K562 (cell line): ENCODE measurements around the gene MBOAT1. TPM values are rescaled to one million over a fixed set of nuclear protein-coding genes. Genes with fewer than 3 reads are reported as not detected.

ENCODE experiments used
- ATAC-seq: fragments of 200-7000 bp; cut with Tn5 transposase; 3 replicates; pipeline ENCODE4 v1.9.1; 2020; ENCODE audit warnings: moderate library complexity
- BruUV-seq: library from RNA; stranded (reverse); fragments of 400-500 nt; replicated peaks from 2 replicates; lab custom pipeline; 2021; lab: Mats Ljungman, UMichigan
- CTCF ChIA-PET: fragments of 300-600 bp; formaldehyde crosslinking; extraction: SDS; loops from one replicate; lab custom pipeline; 2021; ENCODE audit warnings: low intra/inter-chr PET ratio; lab: Yijun Ruan, JAX
- POLR2A ChIA-PET: fragments of 300-600, 350-650 bp; sonication (Branson Sonifier 250); formaldehyde crosslinking; extraction: SDS; loops from one replicate; lab custom pipeline; 2021; ENCODE audit warnings: antibody characterized with exemption, inconsistent platforms; lab: Yijun Ruan, JAX
- DNase-seq, 4 experiments: peaks; one replicate each; pipeline versions ENCODE4 v3.0.0 to v3.0.0-alpha.2; 2011 to 2018; ENCODE audit warnings: low spot score in 3 of 4, mixed read lengths in 3 of 4; ENCODE audit errors: extremely low read depth in 1 of 4
- FAIRE-seq: peaks from 2 replicates; lab custom pipeline; 2011; peaks lifted over from hg19 to GRCh38; lab: Jason Lieb, UNC
- H2AFZ ChIP-seq: 2 replicates; pipeline ENCODE4 v1.6.0; 2011; ENCODE audit warnings: low read depth, low read length, control low read depth, inconsistent platforms
- H3K27ac ChIP-seq: fragments of 200-600 bp; 3 replicates; pipeline ENCODE4 v1.8.0; 2011; ENCODE audit warnings: low read depth, mild to moderate bottlenecking, control low read depth, inconsistent platforms, low read length, moderate library complexity, mixed read lengths; ENCODE audit errors: extremely low read depth
- H3K27me3 ChIP-seq, 2 experiments: fragments of 300-600 bp in 1 of 2; 2 replicates in 1 of 2; 3 replicates in 1 of 2; pipeline versions ENCODE4 v1.6.0 to v1.8.0; 2011; ENCODE audit warnings: inconsistent platforms in 2 of 2, low read length in 2 of 2, mild to moderate bottlenecking in 1 of 2, mixed read lengths in 1 of 2, moderate library complexity in 1 of 2; ENCODE audit not compliant: control insufficient read depth in 2 of 2, insufficient read depth in 2 of 2
- H3K36me3 ChIP-seq: fragments of 300-600 bp; 3 replicates; pipeline ENCODE4 v1.8.0; 2011; ENCODE audit warnings: mild to moderate bottlenecking, low read length, inconsistent platforms; ENCODE audit not compliant: control insufficient read depth, insufficient read depth
- H3K4me1 ChIP-seq, 2 experiments: fragments of 200-600 bp in 1 of 2; replicated peaks in 1 of 2; 2 replicates in 1 of 2; 3 replicates in 1 of 2; pipeline versions ENCODE4 v1.5.1 to v1.8.0; 2011; ENCODE audit warnings: inconsistent platforms in 2 of 2, low read length in 2 of 2, mild to moderate bottlenecking in 1 of 2, mixed read lengths in 1 of 2, moderate library complexity in 1 of 2; ENCODE audit not compliant: control insufficient read depth in 2 of 2, insufficient read depth in 2 of 2
- H3K4me2 ChIP-seq: 2 replicates; pipeline ENCODE4 v1.6.1; 2011; ENCODE audit warnings: low read length, control low read depth, inconsistent platforms, mixed read lengths; ENCODE audit not compliant: insufficient read depth
- H3K4me3 ChIP-seq: fragments of 200-600 bp; sonication (generic), shearing (Covaris generic); 2 replicates; pipeline ENCODE4 v1.5.1; 2016; ENCODE audit warnings: control low read depth, inconsistent platforms
- H3K79me2 ChIP-seq: fragments of 200-600 bp; 3 replicates; pipeline ENCODE4 v1.8.0; 2011; ENCODE audit warnings: low read length, inconsistent platforms; ENCODE audit not compliant: control insufficient read depth, insufficient read depth
- H3K9ac ChIP-seq, 2 experiments: 2 replicates each; pipeline versions ENCODE4 v1.6.0 to v1.6.1; 2011; ENCODE audit warnings: low read depth in 2 of 2, low read length in 2 of 2, control low read depth in 1 of 2, inconsistent platforms in 1 of 2, mild to moderate bottlenecking in 1 of 2, mixed read lengths in 1 of 2; ENCODE audit not compliant: insufficient read depth in 1 of 2
- H3K9me1 ChIP-seq: one replicate; pipeline ENCODE4 v1.6.0; 2011; ENCODE audit warnings: inconsistent platforms, mild to moderate bottlenecking, low read length, moderate library complexity; ENCODE audit not compliant: control insufficient read depth, insufficient read depth
- H3K9me3 ChIP-seq: replicated peaks from 2 replicates; pipeline ENCODE4 v1.5.1; 2011; ENCODE audit warnings: low read depth, low read length, inconsistent platforms; ENCODE audit not compliant: control insufficient read depth, insufficient read depth
- H4K20me1 ChIP-seq: replicated peaks from 2 replicates; pipeline ENCODE4 v1.6.1; 2011; ENCODE audit warnings: low read length, inconsistent platforms, mixed read lengths; ENCODE audit not compliant: control insufficient read depth, insufficient read depth
- ARID3A ChIP-seq: IDR thresholded peaks from 2 replicates; pipeline ENCODE4 v1.6.1; 2012; ENCODE audit warnings: low read depth, low read length, improper control_type of control experiment, borderline replicate concordance
- CBX3 ChIP-seq, 2 experiments: IDR thresholded peaks; 1 replicate in 1 of 2; 2 replicates in 1 of 2; pipeline ENCODE4 v1.6.1; 2012; ENCODE audit warnings: inconsistent platforms in 2 of 2, low read length in 2 of 2, borderline replicate concordance in 1 of 2, control low read depth in 1 of 2
- CHAMP1 ChIP-seq: fragments of 450-650 bp; IDR thresholded peaks from 2 replicates; pipeline ENCODE4 v1.6.1; 2016; ENCODE audit warnings: mild to moderate bottlenecking
- DLX4 ChIP-seq: fragments of 250-450 bp; sonication (Bioruptor Pico); IDR thresholded peaks from 2 replicates; pipeline ENCODE4 v1.6.1; 2021; ENCODE audit warnings: mild to moderate bottlenecking
- FIP1L1 ChIP-seq: fragments of 200-400 bp; formaldehyde crosslinking; IDR thresholded peaks from 2 replicates; pipeline ENCODE4 v1.6.1; 2018; ENCODE audit warnings: mild to moderate bottlenecking, low read depth, low read length; ENCODE audit not compliant: poor library complexity, severe bottlenecking
- GABPB1 ChIP-seq: sonication (generic); formaldehyde crosslinking; IDR thresholded peaks from 2 replicates; pipeline ENCODE4 v1.8.0; 2022; ENCODE audit warnings: mild to moderate bottlenecking, missing genetic modification reagents
- NFATC3 ChIP-seq: fragments of 450-650 bp; IDR thresholded peaks from 2 replicates; pipeline ENCODE4 v1.6.1; 2017; ENCODE audit warnings: mild to moderate bottlenecking
- PHB2 ChIP-seq: fragments of 450-650 bp; IDR thresholded peaks from 2 replicates; pipeline ENCODE4 v1.6.1; 2017; ENCODE audit warnings: low read depth
- RBM25 ChIP-seq: fragments of 200-400 bp; formaldehyde crosslinking; IDR thresholded peaks from 2 replicates; pipeline ENCODE4 v1.6.1; 2018; ENCODE audit warnings: low read length, low read depth, moderate library complexity; ENCODE audit not compliant: severe bottlenecking
- RCOR1 ChIP-seq, 2 experiments: IDR thresholded peaks; 2 replicates each; pipeline ENCODE4 v1.6.1; 2012; ENCODE audit warnings: low read depth in 2 of 2, low read length in 2 of 2, borderline replicate concordance in 1 of 2, improper control_type of control experiment in 1 of 2
- STAT5A ChIP-seq: IDR thresholded peaks from 2 replicates; pipeline ENCODE4 v1.6.1; 2012; ENCODE audit warnings: low read length, inconsistent platforms, borderline replicate concordance
- ZC3H11A ChIP-seq: IDR thresholded peaks from 2 replicates; pipeline ENCODE4 v1.6.1; 2012; ENCODE audit warnings: low read depth, low read length, improper control_type of control experiment
- ZNF184 ChIP-seq: sonication (generic); formaldehyde crosslinking; IDR thresholded peaks from 2 replicates; pipeline ENCODE4 v1.5.0; 2020; ENCODE audit warnings: missing genetic modification reagents
- ZNF239 ChIP-seq: fragments of 250-450 bp; sonication (Bioruptor Pico); IDR thresholded peaks from 2 replicates; pipeline ENCODE4 v1.4.0; 2020; ENCODE audit warnings: mild to moderate bottlenecking
- ZSCAN32 ChIP-seq: fragments of 450-650 bp; formaldehyde crosslinking; IDR thresholded peaks from 2 replicates; pipeline ENCODE4 v1.4.0; 2020; ENCODE audit warnings: mild to moderate bottlenecking, moderate library complexity
- WGBS: fragments of 100-300 bp; shearing (Covaris generic); methylation state at CpG from one replicate; pipeline ENCODE4 v1.1.6; 2016; ENCODE audit warnings: low coverage, mixed read lengths; ENCODE audit not compliant: insufficient coverage; ENCODE audit errors: missing lambda C conversion rate; 5-methylcytosine and 5-hydroxymethylcytosine counted together
- in situ Hi-C: fragments of 300-500 bp; cut with MboI; formaldehyde crosslinking; loops from 4 replicates; pipeline ENCODE4 v1.15.0; 2018; ENCODE audit warnings: inconsistent platforms, mixed read lengths
- intact Hi-C: fragments of 100-400 bp; cut with micrococcal nuclease; formaldehyde crosslinking; loops from 2 replicates; pipeline ENCODE4 v1.14.2; 2022
- polyA plus RNA-seq, 8 experiments: library from polyadenylated mRNA; depleted of rRNA in 4 of 8; stranded (reverse) in 5 of 8; unstranded in 3 of 8; fragments of >200 nt; fragmentation: Nextera tagmentation in 2 of 8; fragmentation: Illumina TruSeq in 1 of 8; extraction: Ambion mirVana in 2 of 8; extraction: Trizol in 1 of 8; gene quantifications; 2 replicates each; pipeline versions ENCODE4 v1.2.1 to v1.2.3, GENCODE V29; 2011 to 2014; ENCODE audit warnings: inconsistent platforms in 1 of 8, missing spikeins in 1 of 8
- total RNA-seq, 7 experiments: library from RNA; depleted of rRNA in 6 of 7; stranded (reverse); fragments of >200 nt in 6 of 7; fragmentation: Illumina TruSeq in 2 of 7; extraction: Trizol in 2 of 7; gene quantifications; 2 replicates each; pipeline versions ENCODE4 v1.2.1 to v1.2.3, GENCODE V29; 2011 to 2021; ENCODE audit warnings: low replicate concordance in 1 of 7

MBOAT1 gene
- total and polyA plus RNA-seq, 9 of the 15 experiments (the other 6 are each of a cell fraction or from before 2014, with no cell fraction given): 0.13 to 16.5 (median 10.3) TPM

- Histone ChIP-seq H3K9me1 (no peaks in the 10 kb centered on the region), H3K27ac (no peak overlapping the region), H3K9ac (no peak overlapping the region), H4K20me1 (no peaks in the 10 kb centered on the region), H3K27me3 (no peaks in the 10 kb centered on the region), H3K4me3 (no peak overlapping the region), H3K4me2 (no peak overlapping the region), H3K9me3 (no peaks in the 10 kb centered on the region), H3K36me3 (no peaks in the 10 kb centered on the region), H2AFZ (no peak overlapping the region), H3K79me2 (no peaks in the 10 kb centered on the region), H3K4me1 (peaks cover 4 to 9% of the 10 kb centered on the region in 2 experiments; a peak in 3 of 5 replicates)
- ChIA-PET POLR2A (interaction anchor here (0.6 to 1.1 kb wide), 2 partner anchors 9 to 21 kb away, joined by 3 read pairs; no protein-coding TSS in a partner anchor), CTCF (no interaction called here)
- in situ Hi-C loops: no loop called here
- intact Hi-C loops: no loop called here
- FAIRE-seq (no peak), DNase-seq (no peak), ATAC-seq (no peak)
- 65% methylated on average over 9 of the region's 9 CpGs for WGBS
- BruUV-seq: no TSS peak
- TF ChIP-seq ZNF239 (CRISPR knock-in tag) (no peak), RBM25 (no peak), CBX3 (IDR thresholded peaks at IDR 0.05; ENCODE audit: borderline replicate concordance in 1 of 2, low read length in 2 of 2) (no peak), NFATC3 (no peak), PHB2 (no peak), DLX4 (CRISPR knock-in tag) (no peak), CHAMP1 (no peak), RCOR1 (IDR thresholded peaks at IDR 0.05; ENCODE audit: borderline replicate concordance in 1 of 2, low read depth in 2 of 2, low read length in 2 of 2) (no peak), STAT5A (no peak), ARID3A (no peak), ZC3H11A (no peak), ZSCAN32 (CRISPR knock-in tag) (no peak), GABPB1 (CRISPR knock-in tag) (no peak), ZNF184 (CRISPR knock-in tag) (no peak), FIP1L1 (no peak)
Observed at GRCh38 chr6:20160541-20161283, 51.6 kb downstream of the MBOAT1 start.
